ENCODE data around the gene EFS.

EFS gene

GRCh38 chr14:23378612-23379220, 13.7 kb upstream of the EFS start:
- H3K4me3 ChIP-seq (ENCODE audit: low read length), result no peak overlapping the region
- no peak for TF ChIP-seq ZNF274 (IDR thresholded peaks at IDR 0.05; ENCODE audit: low read depth, low read length)

- TF ChIP-seq ZNF274 (IDR thresholded peaks at IDR 0.05; ENCODE audit: low read depth, low read length), result no peak
- H3K4me3 ChIP-seq (ENCODE audit: low read length), result no peak overlapping the region
These were observed 12.9 kb upstream of the EFS start for GRCh38 chr14:23377573-23378563.

- H3K4me3 ChIP-seq (ENCODE audit: low read length), result no peak overlapping the region
- no peak for TF ChIP-seq ZNF274 (IDR thresholded peaks at IDR 0.05; ENCODE audit: low read depth, low read length)
These were observed 12.2 kb upstream of the EFS start for GRCh38 chr14:23377198-23377550.

GRCh38 chr14:23376482-23377197, 11.7 kb upstream of the EFS start, which contains the start of gene CMTM5:
TSS of gene CMTM5 (plus strand) at chr14:23377046. CDS start at chr14:23377252, 206 bp downstream.
- TF ChIP-seq ZNF274 (IDR thresholded peaks at IDR 0.05; ENCODE audit: low read depth, low read length), result no peak
- H3K4me3 ChIP-seq (ENCODE audit: low read length), result no peak within 1 kb of the TSS

- TF ChIP-seq ZNF274 (IDR thresholded peaks at IDR 0.05; ENCODE audit: low read depth, low read length), result no peak
- no peak overlapping the region for H3K4me3 ChIP-seq (ENCODE audit: low read length)
These were observed 10.7 kb upstream of the EFS start for GRCh38 chr14:23375527-23376251.

GRCh38 chr14:23373041-23373440, 8.1 kb upstream of the EFS start:
- H3K4me3 ChIP-seq (ENCODE audit: low read length), result no peak overlapping the region
- TF ChIP-seq ZNF274 (IDR thresholded peaks at IDR 0.05; ENCODE audit: low read depth, low read length), result no peak

GRCh38 chr14:23372509-23372908, 7.5 kb upstream of the EFS start, which contains the start of gene IL25:
TSS of gene IL25 (plus strand) at chr14:23372809.
- no peak for TF ChIP-seq ZNF274 (IDR thresholded peaks at IDR 0.05; ENCODE audit: low read depth, low read length)

GRCh38 chr14:23371865-23372264, 6.9 kb upstream of the EFS start:
- TF ChIP-seq ZNF274 (IDR thresholded peaks at IDR 0.05; ENCODE audit: low read depth, low read length), result no peak
- H3K4me3 ChIP-seq (ENCODE audit: low read length), result no peak overlapping the region

More at GRCh38 chr14:23372509-23372908, 7.5 kb upstream of the EFS start, which contains the start of gene IL25:
- no peak within 1 kb of the TSS for H3K4me3 ChIP-seq (ENCODE audit: low read length)

- no peak for TF ChIP-seq ZNF274 (IDR thresholded peaks at IDR 0.05; ENCODE audit: low read depth, low read length)
- H3K4me3 ChIP-seq (ENCODE audit: low read length), result no peak overlapping the region
These were observed 5.2 kb upstream of the EFS start for GRCh38 chr14:23370221-23370620.

- no peak for TF ChIP-seq ZNF274 (IDR thresholded peaks at IDR 0.05; ENCODE audit: low read depth, low read length)
- no peak overlapping the region for H3K4me3 ChIP-seq (ENCODE audit: low read length)
These were observed 1.5 kb upstream of the EFS start for GRCh38 chr14:23366426-23366921.

- no peak for TF ChIP-seq ZNF274 (IDR thresholded peaks at IDR 0.05; ENCODE audit: low read depth, low read length)
- H3K4me3 ChIP-seq (ENCODE audit: low read length), result no peak overlapping the region
These were observed 907 bp upstream of the EFS start for GRCh38 chr14:23365732-23366425.

GRCh38 chr14:23364164-23365035, 572 bp downstream of the EFS start:
- no peak for TF ChIP-seq ZNF274 (IDR thresholded peaks at IDR 0.05; ENCODE audit: low read depth, low read length)
- H3K4me3 ChIP-seq (ENCODE audit: low read length), result no peak overlapping the region

Measured in GM08714 (cell line).